Skin epidermis (tissue), 12 donors: ENCODE data around the gene HHIP.

Source experiments
- H3K27ac ChIP-seq, 21 experiments: fragments of 200-600 bp; sonication (generic) in 11 of 21; one replicate each; pipeline ENCODE4 v1.5.0; 2020; ENCODE audit warnings: mild to moderate bottlenecking in 3 of 21, inconsistent platforms in 2 of 21, moderate library complexity in 2 of 21
- H3K4me3 ChIP-seq, 7 experiments: fragments of 200-600 bp; sonication (generic) in 2 of 7; one replicate each; pipeline ENCODE4 v1.5.0; 2020; ENCODE audit warnings: inconsistent platforms in 2 of 7, mild to moderate bottlenecking in 2 of 7, moderate library complexity in 1 of 7

Gene HHIP

DNA sequence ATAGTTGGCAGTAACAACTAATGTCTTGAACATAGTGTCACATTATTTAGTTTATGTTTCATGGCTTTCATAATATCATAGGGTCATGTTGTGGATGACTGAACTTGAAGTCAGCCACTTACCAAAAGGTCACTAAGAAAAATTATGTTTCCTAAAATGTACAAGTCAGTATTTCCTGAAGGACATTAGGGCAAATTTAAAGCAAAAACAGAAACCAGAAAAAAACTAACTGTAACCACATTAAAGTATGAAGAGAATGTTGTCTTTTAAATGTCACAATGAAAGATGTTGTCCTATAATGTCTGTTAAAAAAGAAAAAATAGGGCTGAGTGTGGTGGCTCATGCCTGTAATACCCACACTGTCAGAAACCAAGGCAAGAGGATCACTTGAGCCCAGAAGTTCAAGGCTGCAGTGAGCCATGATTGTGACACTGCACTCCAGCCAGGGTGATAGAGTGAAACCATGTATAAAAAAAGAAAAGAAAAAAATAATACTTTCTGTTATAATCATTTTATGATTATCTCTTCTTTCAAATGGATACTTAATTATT, 55.8 kb downstream of the HHIP start:
- Histone ChIP-seq H3K27ac (no peak overlapping the region), H3K4me3 (no peak overlapping the region)

DNA sequence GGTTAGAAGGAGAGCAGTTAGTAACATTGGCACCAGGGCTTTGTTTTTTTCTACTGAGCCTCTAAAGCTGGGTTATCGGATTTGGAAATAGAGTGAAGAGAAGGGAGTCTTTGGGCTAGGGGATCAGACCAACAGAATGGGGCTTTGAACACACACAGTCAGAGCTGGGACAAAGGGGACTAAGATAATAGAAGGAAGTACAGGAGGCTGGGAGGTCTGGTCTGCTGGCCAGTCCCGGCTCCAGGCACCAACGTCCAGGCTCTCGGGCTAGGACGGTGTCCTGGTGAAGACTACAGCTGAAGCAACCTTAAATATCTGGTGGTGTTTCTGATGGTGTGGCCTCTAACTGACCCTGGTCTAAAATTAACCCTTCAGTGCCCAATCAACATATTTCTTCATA, 57.5 kb downstream of the HHIP start:
- H3K4me3 ChIP-seq: no peak overlapping the region
- H3K27ac ChIP-seq: no peak overlapping the region

DNA sequence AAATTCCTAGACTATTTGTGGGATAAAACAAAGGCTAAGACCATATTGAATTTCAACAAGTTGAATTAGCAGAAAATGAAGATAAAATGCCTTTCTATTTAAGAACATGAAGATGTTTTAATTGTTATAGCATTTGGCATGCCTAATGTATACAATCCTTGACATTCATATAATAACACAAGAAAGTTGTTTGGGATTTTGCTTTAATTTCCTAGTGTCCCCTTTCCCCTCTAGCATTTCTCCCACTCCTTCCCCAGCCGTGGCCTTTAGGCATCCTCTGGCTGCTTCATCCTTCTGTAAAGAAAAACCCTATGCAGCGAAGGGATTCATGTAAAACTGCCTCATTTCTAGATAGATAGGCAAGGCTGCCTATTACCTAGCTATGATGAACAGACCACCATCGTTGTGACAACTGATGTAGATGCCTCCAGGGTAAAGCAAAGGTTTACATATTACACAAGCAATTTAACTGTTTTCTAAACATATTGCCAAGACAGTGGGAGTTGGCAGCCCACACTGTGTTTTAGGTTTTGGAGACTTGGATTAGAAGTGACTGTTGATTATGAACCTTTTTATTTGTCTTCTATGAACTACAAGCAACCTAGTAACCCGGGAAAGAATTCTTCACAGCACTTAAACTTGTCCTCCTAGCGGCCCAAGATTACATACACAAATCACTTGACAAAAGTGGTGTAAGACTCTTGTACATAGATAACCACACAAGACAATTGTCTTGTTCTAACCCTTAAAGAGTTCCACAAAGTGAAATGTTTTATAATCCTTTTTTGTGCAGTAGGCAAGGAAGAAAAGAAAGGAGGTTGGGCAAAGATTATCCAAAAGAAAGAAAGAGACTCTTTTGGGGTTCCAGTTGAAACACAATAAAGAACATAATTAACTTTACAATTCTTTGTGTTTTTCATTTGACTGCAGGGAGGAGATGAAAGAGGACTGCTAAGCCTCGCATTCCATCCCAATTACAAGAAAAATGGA, 59.9 kb downstream of the HHIP start:
- Histone ChIP-seq H3K27ac (no peak overlapping the region), H3K4me3 (no peak overlapping the region)

DNA sequence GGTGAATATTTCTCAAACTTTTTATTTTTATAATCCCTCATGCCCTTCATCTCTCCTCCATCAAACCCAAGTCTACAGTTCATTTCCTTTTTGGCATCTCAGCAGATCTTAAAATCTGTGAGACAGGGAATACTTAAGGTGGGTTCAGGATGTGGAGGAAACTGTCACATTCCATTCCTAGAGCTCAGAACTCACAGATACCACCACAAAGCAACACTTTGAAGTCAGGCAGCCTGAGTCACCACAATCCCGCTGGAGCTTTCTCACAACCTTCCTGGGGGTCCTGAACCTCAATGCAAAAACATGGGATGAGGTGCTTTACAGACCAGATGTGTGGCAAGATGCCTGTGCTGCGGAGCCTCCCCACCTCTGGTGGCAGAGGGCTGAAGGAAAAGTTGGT, 63.2 kb downstream of the HHIP start:
- H3K27ac ChIP-seq: no peak overlapping the region
- H3K4me3 ChIP-seq: no peak overlapping the region

DNA sequence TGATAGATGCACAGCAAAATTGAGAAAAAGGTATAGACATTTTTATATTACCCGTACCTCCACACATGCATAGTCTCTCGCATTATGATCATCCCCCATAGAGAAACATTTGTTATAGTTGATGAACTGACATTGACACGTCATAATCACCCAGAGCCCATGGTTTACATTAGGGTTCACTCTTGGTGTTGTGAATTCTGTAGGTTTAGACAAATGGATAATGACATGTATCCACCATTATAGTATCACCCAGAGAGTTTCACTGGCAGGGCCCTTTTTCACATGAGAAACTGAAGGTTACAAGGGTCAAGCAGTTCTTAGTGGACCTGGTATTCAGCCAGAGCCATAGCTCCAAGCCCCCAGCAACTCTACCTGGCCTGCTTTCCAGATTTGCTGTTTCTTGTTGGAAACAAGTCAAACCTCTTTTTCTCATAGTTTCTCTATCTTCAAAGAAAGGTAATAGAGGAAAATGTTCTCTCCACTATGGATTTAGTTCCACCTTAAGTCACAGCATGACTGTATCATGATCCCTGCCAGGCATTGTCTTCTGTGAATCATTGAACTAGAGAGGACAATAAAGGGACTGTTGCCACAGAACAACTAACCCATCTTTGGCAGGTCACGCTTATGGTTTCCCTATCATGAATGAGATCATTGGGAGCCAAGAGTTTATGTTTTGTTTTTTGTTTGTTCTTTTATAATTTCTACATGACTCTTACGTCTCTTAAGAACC, 64.0 kb downstream of the HHIP start:
- Histone ChIP-seq H3K4me3 (no peak overlapping the region), H3K27ac (no peak overlapping the region)

DNA sequence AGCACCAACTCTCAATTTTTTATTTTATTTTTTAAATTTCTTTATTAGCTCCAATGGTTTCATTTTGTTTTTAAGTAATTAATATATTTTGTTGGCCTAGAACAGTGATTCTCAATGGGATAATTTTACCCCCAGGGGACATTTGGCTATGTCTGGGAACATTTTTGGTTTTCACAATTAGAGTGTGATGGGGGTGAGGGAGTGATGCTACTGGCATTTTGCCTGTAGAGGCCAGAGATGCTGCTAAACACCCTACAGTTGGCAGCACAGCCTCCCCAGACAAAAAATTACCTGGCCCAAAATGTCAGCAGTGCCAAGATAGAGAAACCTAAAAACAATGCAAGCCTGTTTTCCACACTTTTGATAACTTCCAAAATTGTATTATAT, 64.6 kb downstream of the HHIP start:
- H3K27ac ChIP-seq: no peak overlapping the region
- no peak overlapping the region for H3K4me3 ChIP-seq

DNA sequence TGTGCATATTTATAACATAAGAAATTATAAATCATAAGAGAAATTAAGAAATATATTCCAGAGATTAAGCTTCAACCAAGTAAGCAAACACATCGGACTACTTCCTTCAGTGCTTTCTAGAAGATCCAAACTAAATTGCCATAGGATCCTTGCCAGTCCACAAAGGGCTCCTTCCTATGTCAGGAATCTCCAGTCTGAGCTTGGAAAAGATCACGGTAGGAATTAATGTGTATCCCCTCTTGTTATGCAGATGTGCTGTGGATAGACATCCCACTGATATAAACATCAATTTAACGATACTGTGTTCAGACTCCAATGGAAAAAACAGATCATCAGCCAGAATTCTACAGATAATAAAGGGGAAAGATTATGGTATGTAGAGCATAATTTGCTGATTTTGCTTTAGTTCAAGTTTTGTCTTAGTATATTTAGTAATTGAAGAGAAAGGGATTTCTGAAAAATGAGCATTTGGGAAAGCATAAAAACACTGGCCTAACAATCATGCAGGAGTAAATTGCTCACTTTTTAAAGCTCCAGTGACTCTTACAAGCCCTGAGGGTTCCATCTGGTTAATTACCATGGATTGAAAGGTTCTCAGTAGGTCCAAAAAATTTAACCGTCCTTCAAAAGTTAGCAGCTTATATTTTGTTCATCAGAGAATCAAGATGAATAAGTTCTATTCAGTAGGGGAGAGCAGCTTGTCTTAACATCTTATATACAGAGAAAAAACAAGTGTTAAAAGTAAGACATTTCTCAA, 65.9 kb downstream of the HHIP start:
- no peak overlapping the region for H3K4me3 ChIP-seq
- H3K27ac ChIP-seq: no peak overlapping the region

DNA sequence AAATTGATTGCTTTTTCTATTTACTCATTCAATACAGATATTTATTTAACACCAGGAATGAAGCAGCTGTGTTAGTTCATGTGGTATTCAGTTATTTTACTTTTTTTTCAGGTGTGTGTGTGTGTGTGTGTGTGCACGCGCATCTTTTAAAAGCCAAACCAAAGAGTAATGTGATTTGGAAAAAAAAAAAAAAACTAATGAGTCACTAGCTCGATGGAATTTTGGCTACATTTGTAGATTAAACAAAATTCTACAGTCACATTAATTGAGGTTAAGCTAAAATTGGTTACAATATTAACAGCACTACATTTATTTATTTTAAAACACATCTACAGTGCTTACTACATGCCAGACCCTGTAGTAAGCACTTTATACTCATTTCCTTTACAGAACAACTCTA, 66.8 kb downstream of the HHIP start:
- Histone ChIP-seq H3K4me3 (no peak overlapping the region), H3K27ac (no peak overlapping the region)

DNA sequence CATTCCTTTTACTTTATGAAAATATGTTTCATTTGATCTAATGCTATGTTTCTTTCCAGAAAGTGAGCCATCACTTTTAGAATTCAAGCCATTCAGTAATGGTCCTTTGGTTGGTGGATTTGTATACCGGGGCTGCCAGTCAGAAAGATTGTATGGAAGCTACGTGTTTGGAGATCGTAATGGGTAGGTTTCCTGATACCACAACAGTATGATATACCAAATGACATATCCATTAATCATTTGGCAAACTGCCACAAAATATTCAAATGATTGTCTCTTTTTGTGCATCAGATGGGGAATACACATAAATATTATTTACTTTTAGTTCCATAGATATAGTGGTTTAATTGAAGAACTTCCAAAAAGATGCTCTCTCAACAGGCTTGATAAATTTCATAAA, 68.2 kb downstream of the HHIP start:
- H3K4me3 ChIP-seq: no peak overlapping the region
- H3K27ac ChIP-seq: no peak overlapping the region

DNA sequence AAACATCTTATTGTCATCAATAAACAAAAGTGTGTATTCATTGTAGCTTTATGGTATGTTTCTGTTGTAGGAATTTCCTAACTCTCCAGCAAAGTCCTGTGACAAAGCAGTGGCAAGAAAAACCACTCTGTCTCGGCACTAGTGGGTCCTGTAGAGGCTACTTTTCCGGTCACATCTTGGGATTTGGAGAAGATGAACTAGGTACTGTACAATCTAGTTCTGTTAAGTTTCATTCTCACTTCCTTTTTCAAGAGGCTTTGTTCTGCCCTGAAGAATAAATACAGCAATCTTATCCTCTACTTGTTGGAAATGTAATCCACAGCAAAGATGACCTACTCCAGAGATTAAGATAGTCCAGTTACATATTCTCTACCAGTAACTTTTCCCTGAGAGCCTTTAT, 69.3 kb downstream of the HHIP start:
- Histone ChIP-seq H3K27ac (no peak overlapping the region), H3K4me3 (no peak overlapping the region)

DNA sequence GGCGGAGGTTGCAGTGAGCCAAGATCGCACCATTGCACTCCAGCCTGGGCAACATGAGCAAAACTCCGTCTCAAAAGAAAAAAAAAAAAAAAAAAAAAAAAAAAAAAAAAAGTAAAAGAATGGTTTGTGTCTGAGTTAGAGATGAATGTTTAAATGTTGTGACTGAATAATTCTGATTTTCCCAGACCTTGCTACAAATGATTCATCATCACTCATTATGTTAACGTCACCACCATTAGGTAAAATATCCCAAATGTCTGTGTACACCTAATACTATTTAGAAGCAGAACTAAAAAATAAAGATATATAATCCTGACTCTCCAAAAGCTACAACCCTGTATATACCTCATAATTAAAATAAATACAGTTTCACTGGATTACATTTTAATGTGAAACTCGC, 70.8 kb downstream of the HHIP start:
- Histone ChIP-seq H3K27ac (no peak overlapping the region), H3K4me3 (no peak overlapping the region)

DNA sequence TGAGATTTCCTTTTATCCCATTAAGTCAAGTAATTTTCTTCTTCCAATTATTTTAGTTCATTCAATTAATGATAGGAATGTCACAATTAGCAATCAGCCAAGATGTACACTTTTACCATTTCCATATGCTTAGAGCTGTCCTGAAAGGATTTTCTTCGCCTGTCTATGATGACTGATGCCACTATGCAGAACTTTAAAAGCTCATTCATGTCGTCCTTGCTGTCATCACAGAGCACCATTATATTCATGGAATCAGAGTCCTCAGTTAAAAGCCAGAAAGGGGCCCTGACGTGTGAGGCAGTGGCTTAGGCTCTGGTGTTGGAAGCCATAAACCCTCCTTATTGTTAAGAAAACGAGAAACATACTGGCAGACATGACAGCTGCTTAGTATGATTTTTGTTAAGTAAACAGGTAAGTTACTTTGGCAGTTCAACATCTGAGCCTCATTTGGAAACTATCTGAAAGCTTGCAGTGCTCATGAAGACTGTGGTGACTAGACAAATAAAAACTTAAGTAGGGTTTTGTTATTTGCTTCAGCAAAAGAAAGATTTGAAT, 73.1 kb downstream of the HHIP start:
- no peak overlapping the region for H3K4me3 ChIP-seq
- H3K27ac ChIP-seq: no peak overlapping the region

DNA sequence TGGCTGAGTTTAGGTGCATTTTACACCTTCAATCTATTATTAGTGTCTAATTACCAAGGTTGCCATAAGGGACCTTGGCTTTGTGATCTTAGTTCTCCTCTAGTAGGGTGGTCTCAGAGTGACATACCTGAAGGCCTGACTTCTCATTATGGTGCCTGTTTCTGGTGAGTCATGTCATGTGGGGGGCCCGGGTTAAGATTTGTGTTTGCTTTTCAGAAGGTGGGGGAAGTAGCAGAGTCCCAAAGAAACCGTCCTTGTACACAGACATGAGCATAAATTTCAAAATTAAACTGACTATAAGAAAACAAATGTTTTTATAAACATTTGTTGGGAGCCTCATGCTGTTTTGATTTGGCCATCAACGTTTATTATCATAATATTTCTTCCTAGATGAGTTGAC, 74.5 kb downstream of the HHIP start:
- no peak overlapping the region for H3K4me3 ChIP-seq
- H3K27ac ChIP-seq: no peak overlapping the region

DNA sequence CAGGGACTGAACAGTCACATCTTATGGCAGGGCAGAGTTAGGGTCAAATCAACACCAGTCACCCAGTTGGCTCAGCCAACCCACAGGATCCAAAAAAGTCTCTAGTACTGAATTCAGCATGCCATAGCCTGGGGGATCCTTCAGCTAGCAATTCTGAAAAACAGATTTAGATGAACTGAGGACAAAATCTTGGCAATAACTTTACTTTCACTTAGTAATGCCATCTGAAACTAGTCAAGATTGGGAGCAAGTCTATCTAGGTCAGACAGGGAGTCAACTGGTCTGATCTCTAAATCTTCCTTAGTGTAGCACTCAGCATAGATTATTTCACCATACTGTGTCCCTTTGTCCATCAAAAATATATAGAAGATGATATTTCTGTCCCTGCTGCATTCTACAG, 76.0 kb downstream of the HHIP start:
- Histone ChIP-seq H3K4me3 (no peak overlapping the region), H3K27ac (no peak overlapping the region)

DNA sequence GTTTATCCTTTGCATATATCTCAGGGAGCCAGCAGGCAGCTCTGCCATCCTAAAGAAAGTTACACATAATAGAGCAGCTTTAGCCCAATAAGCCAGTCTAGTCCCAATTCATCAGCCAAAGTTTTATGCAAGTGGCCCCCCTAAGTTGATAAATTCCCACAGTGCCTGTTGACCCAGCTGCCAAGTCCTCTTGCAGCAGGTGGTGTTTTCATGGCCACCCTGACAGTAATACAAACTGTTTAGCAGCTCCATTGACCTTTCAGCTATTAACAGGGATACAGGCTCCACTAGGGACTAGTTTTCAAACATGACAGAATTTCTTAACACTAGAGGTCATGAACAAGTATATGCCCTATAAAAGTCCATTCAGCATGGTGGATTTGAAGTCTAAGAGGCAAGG, 77.5 kb downstream of the HHIP start:
- no peak overlapping the region for H3K4me3 ChIP-seq

DNA sequence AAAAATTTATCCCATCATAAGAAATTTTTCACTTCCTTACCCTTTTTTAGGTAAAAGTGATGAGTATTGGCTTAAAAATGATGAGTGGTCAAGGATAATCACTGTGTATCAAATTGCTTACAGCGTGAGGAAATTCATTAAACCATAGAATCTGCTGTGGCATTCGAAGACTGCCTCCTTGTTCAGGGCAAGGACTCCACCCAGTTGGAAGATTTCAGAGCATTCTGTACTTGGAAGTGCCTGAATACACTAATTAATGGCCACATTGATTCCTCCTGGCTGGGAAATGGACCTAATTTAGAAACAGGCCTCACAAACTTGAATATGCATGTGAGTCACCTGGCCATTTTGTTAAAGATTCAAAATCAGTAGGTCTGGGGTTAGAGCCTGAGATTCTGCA, 83.2 kb downstream of the HHIP start:
- no peak overlapping the region for H3K4me3 ChIP-seq
- H3K27ac ChIP-seq: no peak overlapping the region

More for the DNA sequence above, 77.5 kb downstream of the HHIP start:
- no peak overlapping the region for H3K27ac ChIP-seq

DNA sequence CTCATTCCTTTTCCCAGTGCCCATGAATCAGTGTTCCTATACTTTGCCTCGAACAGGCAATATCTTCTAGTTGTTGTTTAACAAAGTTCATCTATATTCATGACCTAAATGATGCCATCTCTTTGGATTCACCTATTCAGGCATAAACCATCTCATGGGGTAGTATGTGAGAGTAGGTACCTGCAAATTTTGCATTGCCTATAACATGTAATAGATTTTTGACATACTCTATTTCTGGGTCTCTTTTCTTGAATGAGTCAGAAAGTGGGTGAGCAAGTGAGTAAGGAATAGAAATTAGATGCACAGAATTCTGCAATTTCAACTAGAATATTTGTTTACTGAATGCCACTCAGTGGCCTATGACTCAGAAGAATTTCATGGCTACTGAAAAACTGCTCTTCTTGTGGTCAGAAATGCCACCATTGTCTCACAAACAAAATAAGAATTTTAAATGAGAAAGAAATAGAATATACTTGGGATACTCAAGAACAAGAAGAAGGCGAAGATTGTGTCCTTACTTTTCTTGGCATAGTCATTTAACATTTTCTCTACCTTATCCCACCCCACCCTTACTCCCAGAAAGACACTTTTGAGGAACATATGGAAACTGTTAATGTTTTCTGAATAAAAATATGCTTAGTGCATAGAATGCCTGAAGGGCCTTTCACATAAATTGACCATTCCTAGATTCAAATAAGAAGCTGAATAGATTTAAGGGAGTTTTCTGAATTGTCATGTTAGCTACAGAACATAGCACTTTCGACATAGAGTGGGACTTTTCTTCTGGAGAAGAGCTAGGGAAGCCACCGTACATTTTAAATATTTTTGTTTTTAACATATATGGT, 86.8 kb downstream of the HHIP start:
- Histone ChIP-seq H3K27ac (no peak overlapping the region), H3K4me3 (no peak overlapping the region)

DNA sequence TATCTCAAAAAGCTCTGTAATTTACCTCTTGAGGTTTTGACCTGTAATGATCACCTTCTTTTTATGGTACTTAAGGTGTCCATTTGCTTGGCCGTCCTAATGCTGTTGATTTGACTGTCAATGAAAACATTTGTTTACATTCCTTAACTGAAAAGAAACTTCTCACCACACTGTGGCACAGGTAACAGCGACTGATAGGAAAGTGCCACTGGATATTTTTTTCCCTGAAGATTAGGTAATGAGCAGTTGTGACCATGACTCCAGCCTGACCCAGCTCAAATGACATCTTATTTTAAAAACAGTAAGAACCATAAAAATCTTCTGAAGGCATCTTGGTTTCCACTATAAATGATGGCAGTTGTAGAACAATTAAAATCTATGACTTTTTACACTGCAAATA, 87.6 kb downstream of the HHIP start:
- H3K27ac ChIP-seq: no peak overlapping the region
- H3K4me3 ChIP-seq: no peak overlapping the region

DNA sequence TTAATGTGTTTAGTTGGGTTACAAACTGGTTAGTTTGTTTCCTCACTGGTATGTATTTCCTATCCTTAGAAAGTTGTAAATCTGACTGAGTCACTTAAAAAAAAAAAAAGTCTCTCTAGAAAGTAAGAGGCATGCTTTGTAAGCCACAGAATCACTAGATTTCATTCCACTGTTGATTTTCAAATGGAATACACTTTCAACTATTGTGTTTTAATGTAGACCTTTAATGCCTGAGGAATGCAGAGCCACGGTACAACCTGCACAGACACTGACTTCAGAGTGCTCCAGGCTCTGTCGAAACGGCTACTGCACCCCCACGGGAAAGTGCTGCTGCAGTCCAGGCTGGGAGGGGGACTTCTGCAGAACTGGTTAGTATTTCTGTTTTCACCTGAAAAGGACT, 88.6 kb downstream of the HHIP start:
- Histone ChIP-seq H3K27ac (no peak overlapping the region), H3K4me3 (no peak overlapping the region)
